ENCODE measurements around the gene ITPR1.

- TF ChIP-seq POLR2AphosphoS5 (IDR thresholded peaks at IDR 0.05; ENCODE audit: borderline replicate concordance, low read depth, low read length) (no peak), EZH2 (IDR thresholded peaks at IDR 0.05) (no peak), FOXP2 (optimal IDR thresholded peaks at IDR 0.05; ENCODE audit: control extremely low read depth, extremely low read length, insufficient read depth) (no peak)
Observed at GRCh38 chr3:4722103-4722502, 229.0 kb downstream of the ITPR1 start.

Measured in SK-N-MC (cell line).